Omental fat pad (tissue), 4 donors: ENCODE data around the gene MPST. TPM values are rescaled to one million over a fixed set of nuclear protein-coding genes. Genes with fewer than 3 reads are reported as not detected.

Source experiments
- ATAC-seq: fragments of 150-250 bp; one replicate; pipeline ENCODE4 v1.9.1; 2016; ENCODE audit warnings: mild to moderate bottlenecking, moderate library complexity; ENCODE audit not compliant: low FRiP score
- DNase-seq: peaks from one replicate; pipeline ENCODE4 v3.0.0-alpha.2; 2019; ENCODE audit warnings: low spot score
- total RNA-seq, 4 donors: library from RNA; depleted of rRNA; stranded (reverse); fragments of >200 nt; gene quantifications; one replicate each; pipeline ENCODE4 v1.1.0, GENCODE V29; 2016
- TF ChIP-seq, protein P1 (sequence below), 3 donors: fragments of 450-650 bp; IDR thresholded peaks; one replicate each; pipeline ENCODE4 v1.5.1; 2016 to 2017; ENCODE audit warnings: antibody characterized with exemption in 3 of 3, mild to moderate bottlenecking in 3 of 3, moderate library complexity in 2 of 3

Gene MPST
- total RNA-seq, 4 donors from 2014 or later = 73.9 to 193 (median 145) TPM

DNA sequence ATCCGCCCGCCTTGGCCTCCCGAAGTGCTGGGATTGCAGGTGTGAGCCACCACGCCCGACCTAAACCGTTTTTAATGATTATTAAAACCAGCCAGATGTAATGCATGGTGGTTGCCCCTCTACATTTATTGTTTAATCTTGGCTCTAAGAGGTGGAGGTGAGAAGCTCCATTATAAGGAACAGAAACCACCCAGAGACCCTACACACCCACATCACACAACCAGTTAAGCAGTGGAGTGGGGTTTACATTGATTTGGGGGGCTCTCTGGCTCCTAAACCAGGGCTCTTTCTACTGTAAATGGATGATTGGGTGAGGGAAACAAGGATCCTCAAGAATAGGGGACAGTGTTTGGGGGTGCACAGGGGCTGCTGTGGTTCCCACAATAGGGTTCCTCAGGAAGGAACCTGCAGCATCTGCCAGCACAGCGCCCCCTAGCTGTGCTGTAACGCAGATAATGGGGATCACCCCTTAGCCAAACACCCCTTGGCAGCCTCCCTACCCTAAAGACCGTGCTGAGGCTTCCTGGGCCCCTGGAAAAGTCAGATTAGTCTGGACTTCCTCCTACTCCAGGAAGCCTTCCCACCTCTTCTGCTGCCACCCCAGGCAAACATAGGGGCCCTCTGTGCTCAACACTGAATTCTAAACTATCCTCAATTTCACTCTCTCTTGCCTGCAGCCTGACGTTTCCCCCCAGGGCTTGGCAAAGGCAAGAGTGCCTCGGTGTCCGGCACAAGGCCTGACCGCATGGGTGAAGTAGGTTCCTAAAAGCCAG, 2.4 kb downstream of the MPST start:
- DNase-seq = no peak
- no peak for ATAC-seq
- TF ChIP-seq, protein P1, sequence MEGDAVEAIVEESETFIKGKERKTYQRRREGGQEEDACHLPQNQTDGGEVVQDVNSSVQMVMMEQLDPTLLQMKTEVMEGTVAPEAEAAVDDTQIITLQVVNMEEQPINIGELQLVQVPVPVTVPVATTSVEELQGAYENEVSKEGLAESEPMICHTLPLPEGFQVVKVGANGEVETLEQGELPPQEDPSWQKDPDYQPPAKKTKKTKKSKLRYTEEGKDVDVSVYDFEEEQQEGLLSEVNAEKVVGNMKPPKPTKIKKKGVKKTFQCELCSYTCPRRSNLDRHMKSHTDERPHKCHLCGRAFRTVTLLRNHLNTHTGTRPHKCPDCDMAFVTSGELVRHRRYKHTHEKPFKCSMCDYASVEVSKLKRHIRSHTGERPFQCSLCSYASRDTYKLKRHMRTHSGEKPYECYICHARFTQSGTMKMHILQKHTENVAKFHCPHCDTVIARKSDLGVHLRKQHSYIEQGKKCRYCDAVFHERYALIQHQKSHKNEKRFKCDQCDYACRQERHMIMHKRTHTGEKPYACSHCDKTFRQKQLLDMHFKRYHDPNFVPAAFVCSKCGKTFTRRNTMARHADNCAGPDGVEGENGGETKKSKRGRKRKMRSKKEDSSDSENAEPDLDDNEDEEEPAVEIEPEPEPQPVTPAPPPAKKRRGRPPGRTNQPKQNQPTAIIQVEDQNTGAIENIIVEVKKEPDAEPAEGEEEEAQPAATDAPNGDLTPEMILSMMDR (IDR thresholded peaks at IDR 0.05) = peak in 1 of 3 donors; percentile 30

DNA sequence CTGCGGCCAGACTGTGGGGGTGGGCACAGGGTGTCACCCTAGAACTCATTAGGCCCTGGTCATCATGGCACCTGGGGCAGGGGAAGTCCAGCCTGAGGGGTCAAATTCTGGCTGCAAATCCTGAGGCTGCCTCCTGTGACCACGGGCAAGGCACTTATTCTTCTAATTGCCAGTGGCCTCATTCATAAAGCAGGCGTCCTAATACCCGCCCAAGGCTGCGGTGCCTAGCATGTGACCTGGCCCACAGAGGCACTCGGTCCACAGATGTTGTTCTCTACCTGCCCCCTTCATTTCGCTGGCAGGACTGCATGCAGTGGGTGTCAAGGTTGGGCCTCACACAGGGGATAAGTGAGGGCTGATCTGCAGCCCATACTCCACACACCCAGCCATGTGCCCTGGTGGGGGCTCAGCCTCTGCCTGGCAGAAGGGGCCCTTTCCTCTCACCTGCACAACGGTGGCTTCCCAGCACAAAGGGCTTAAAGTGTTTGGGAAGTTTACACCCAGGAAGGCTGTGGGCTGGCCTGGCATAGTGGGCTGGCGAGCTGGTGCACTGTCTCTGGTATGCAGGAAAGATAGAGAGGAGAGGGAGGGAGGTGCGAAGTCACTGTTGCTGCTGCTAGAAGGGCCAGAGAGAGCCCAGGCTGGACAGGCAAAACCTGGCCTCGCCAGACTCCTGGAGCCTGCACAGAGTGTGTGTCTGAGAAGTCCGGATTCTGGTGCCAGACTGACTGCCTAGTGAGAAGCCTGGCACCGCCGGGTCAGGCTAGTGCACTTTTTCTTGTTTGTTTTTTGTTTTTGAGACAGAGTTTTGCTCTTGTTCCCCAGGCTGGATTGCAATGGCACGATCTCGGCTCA, 3.2 kb downstream of the MPST start:
- no peak for ATAC-seq
- DNase-seq = no peak
- TF ChIP-seq, protein P1 (IDR thresholded peaks at IDR 0.05) = no peak

- no peak for ATAC-seq
- DNase-seq = no peak
- TF ChIP-seq, protein P1 (IDR thresholded peaks at IDR 0.05) = no peak
Measured at GRCh38 chr22:37023743-37024338, 4.3 kb downstream of the MPST start.

GRCh38 chr22:37024339-37025157, 5.0 kb downstream of the MPST start:
- no peak for DNase-seq
- no peak for ATAC-seq
- TF ChIP-seq, protein P1 (IDR thresholded peaks at IDR 0.05) = no peak

- TF ChIP-seq, protein P1 (IDR thresholded peaks at IDR 0.05) = no peak
- DNase-seq = no peak
- ATAC-seq = no peak
Measured at GRCh38 chr22:37025500-37026070, 6.0 kb downstream of the MPST start.

GRCh38 chr22:37026325-37026724, 6.8 kb downstream of the MPST start:
- DNase-seq = no peak
- ATAC-seq = no peak
- TF ChIP-seq, protein P1 (IDR thresholded peaks at IDR 0.05) = no peak
